Kidney (tissue), 14 donors: ENCODE results near the gene MMP26. TPM values are rescaled to one million over a fixed set of nuclear protein-coding genes. Genes with fewer than 3 reads are reported as not detected.
"Not testable (repeated sequence)": the region's sequence is repeated elsewhere in the genome, so short reads cannot be mapped to it uniquely, and the experiment has no call there.

ENCODE experiments used
- DNase-seq, 5 donors: peaks; one replicate each; pipeline ENCODE4 v3.0.0-alpha.2; 2013 to 2020
- FAIRE-seq: peaks from 2 replicates; lab custom pipeline; 2012; peaks lifted over from hg19 to GRCh38; lab: Jason Lieb, UNC
- H3K27ac ChIP-seq, 2 donors: one replicate each; pipeline ENCODE4 v1.7.0; 2013; ENCODE audit warnings: low read depth in 2 of 2, low read length in 2 of 2, inconsistent platforms in 1 of 2
- H3K27me3 ChIP-seq: one replicate; pipeline ENCODE4 v1.7.1; 2013; ENCODE audit warnings: low read length, inconsistent platforms; ENCODE audit not compliant: control insufficient read depth, insufficient read depth
- H3K36me3 ChIP-seq, 3 donors: one replicate each; pipeline versions ENCODE4 v1.7.0 to v1.7.1; 2013; ENCODE audit warnings: low read length in 3 of 3, control low read depth in 1 of 3, inconsistent platforms in 1 of 3; ENCODE audit not compliant: insufficient read depth in 3 of 3, control insufficient read depth in 2 of 3
- H3K4me1 ChIP-seq, 3 donors: one replicate each; pipeline versions ENCODE4 v1.7.0 to v1.7.1; 2013; ENCODE audit warnings: low read length in 3 of 3, inconsistent platforms in 1 of 3, low read depth in 1 of 3; ENCODE audit not compliant: control insufficient read depth in 2 of 3, insufficient read depth in 2 of 3
- H3K4me3 ChIP-seq, 3 donors: one replicate each; pipeline versions ENCODE4 v1.7.0 to v1.8.1; 2013; ENCODE audit warnings: low read length in 3 of 3, control low read depth in 1 of 3, inconsistent platforms in 1 of 3
- H3K9ac ChIP-seq, 3 donors: one replicate each; pipeline versions ENCODE4 v1.7.0 to v1.7.1; 2013; ENCODE audit warnings: low read length in 3 of 3, control low read depth in 1 of 3, inconsistent platforms in 1 of 3
- H3K9me3 ChIP-seq, 3 donors: one replicate each; pipeline versions ENCODE4 v1.7.0 to v1.7.1; 2013; ENCODE audit warnings: low read length in 3 of 3, control low read depth in 1 of 3, inconsistent platforms in 1 of 3; ENCODE audit not compliant: control insufficient read depth in 2 of 3, insufficient read depth in 1 of 3
- CTCF ChIP-seq: IDR thresholded peaks from 3 replicates; pipeline ENCODE4 v1.5.1; 2012; ENCODE audit warnings: mild to moderate bottlenecking, moderate library complexity, borderline replicate concordance; ENCODE audit not compliant: insufficient read depth; ENCODE audit errors: extremely low read depth
- intact Hi-C: fragments of 100-400 bp; cut with DNase I; formaldehyde crosslinking; loops from one replicate; pipeline ENCODE4 v1.11.1; 2022
- polyA plus RNA-seq: library from polyadenylated mRNA; stranded (reverse); fragments of 350-450 nt; fragmentation: Illumina TruSeq; extraction: RNeasy Lipid Tissue Mini Kit (QIAGEN cat#74804); gene quantifications from one replicate; pipeline ENCODE4 v1.2.3, GENCODE V29; 2014; ENCODE audit warnings: low read depth, low replicate concordance; ENCODE audit not compliant: insufficient read depth
- total RNA-seq: library from RNA; stranded (reverse); fragmentation: NEBNext Ultra II Directional; extraction: Animal tissue kit (Norgen Biotek cat#: 25700); gene quantifications from one replicate; pipeline ENCODE4 v1.2.1, GENCODE V29; 2021
- donor health status: control.
- donor health status: control.
- donor health status: control.
- donor health status: control.
- donor health status: control.
- donor health status: DM: yes; HTN: yes; CAD: no.
- donor health status: Normal renal cell carcinoma (clear cell type).

MMP26 gene
- total and polyA plus RNA-seq, 2 donors from 2014 or later: not detected

GRCh38 chr11:4704790-4705334, 278 bp downstream of the MMP26 start:
- no peaks in the 10 kb centered on the region for H3K36me3 ChIP-seq
- H3K4me3 ChIP-seq: no peak overlapping the region
- peaks cover 0 to 9% (median 0%) of the 10 kb centered on the region in 3 donors for H3K4me1 ChIP-seq
- no peaks in the 10 kb centered on the region for H3K27me3 ChIP-seq
- DNase-seq (peak in 2 of 5 donors; percentile 43 to 72), FAIRE-seq (no peak)
- no peak for TF ChIP-seq CTCF
- intact Hi-C loops: no loop called here
- no peak overlapping the region for H3K9ac ChIP-seq
- no peaks in the 10 kb centered on the region for H3K9me3 ChIP-seq
- H3K27ac ChIP-seq: no peak overlapping the region

- H3K36me3 ChIP-seq: no peaks in the 10 kb centered on the region
- peak in 2 of 5 donors; percentile 57 for DNase-seq
- no peak for FAIRE-seq
- H3K9ac ChIP-seq: no peak overlapping the region
- H3K4me3 ChIP-seq: no peak overlapping the region
- no peak overlapping the region for H3K27ac ChIP-seq
- TF ChIP-seq CTCF: no peak
- H3K9me3 ChIP-seq: no peaks in the 10 kb centered on the region
- H3K4me1 ChIP-seq: no peaks in the 10 kb centered on the region
- no peaks in the 10 kb centered on the region for H3K27me3 ChIP-seq
- intact Hi-C loops: no loop called here
Observed at GRCh38 chr11:4713241-4713640, 8.7 kb downstream of the MMP26 start.

- H3K9ac ChIP-seq: no peak overlapping the region
- H3K9me3 ChIP-seq: no peaks in the 10 kb centered on the region
- H3K36me3 ChIP-seq: no peaks in the 10 kb centered on the region
- H3K4me3 ChIP-seq: no peak overlapping the region
- no peak overlapping the region for H3K27ac ChIP-seq
- FAIRE-seq: no peak
- no peak for TF ChIP-seq CTCF
- H3K4me1 ChIP-seq: no peaks in the 10 kb centered on the region
- no peaks in the 10 kb centered on the region for H3K27me3 ChIP-seq
- intact Hi-C loops: no loop called here
- DNase-seq: no peak
Observed at GRCh38 chr11:4714300-4714699, 9.7 kb downstream of the MMP26 start.

GRCh38 chr11:4722616-4723534, 18.3 kb downstream of the MMP26 start:
- H3K9ac ChIP-seq, H3K4me1 ChIP-seq, H3K36me3 ChIP-seq, H3K27me3 ChIP-seq, H3K9me3 ChIP-seq, FAIRE-seq, H3K4me3 ChIP-seq, intact Hi-C loops, H3K27ac ChIP-seq: not testable (repeated sequence)
- DNase-seq: peak in 1 of 5 donors; percentile 56
